Lung microvascular endothelial cell (primary cell): ENCODE measurements around the gene GALNTL6. TPM values are rescaled to one million over a fixed set of nuclear protein-coding genes. Genes with fewer than 3 reads are reported as not detected.
"Not testable (repeated sequence)": the region's sequence is repeated elsewhere in the genome, so short reads cannot be mapped to it uniquely, and the experiment has no call there.

Experiments used
- DNase-seq, 2 donors: peaks; one replicate each; pipeline versions ENCODE4 v3.0.0 to v3.0.0-alpha.2; 2010; ENCODE audit warnings: low read depth in 2 of 2
- total RNA-seq: library from RNA; depleted of rRNA; stranded (reverse); fragments of >200 nt; gene quantifications from 2 replicates; pipeline ENCODE4 v1.2.1, GENCODE V29; 2014

Gene GALNTL6
- total RNA-seq, 1 donor from 2014 or later: not detected

DNA sequence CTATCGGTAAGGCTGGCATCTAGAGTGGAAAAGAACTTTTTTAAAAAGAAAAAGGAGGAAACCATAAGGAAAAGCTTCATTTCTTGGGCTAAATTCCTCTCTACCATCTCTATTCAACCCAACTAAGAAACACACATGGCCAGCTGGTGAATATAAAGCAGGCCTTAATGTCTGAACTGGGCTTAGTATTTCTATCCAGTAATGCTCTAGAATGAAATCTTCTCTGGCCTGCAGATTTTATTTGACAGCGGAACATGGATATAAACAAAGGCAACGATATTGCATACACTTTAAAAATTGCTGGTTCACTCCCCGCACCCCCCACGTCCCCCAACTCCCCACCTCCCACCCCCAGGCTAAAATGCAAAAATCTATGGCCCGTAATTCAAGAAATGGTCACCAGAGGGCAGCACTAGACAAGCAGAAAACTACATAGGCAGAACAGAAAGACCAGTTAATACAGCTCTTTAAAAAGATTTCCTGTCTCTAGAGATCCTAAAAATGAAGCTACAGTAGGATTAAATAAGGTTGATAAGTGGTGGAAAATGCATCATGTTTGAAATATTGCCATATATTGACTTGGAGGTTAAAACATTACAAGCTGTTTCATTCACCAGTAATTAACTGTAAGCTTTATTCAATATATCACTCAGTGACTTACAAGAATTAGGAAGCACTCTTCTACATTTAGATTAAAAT lies 1200.2 kb downstream of the GALNTL6 start:
- peak; percentile 56 to 59 for DNase-seq

- peak in 1 of 2 donors; percentile 85 for DNase-seq
Observed at GRCh38 chr4:173014113-173014558, 1200.9 kb downstream of the GALNTL6 start.

GRCh38 chr4:173014836-173015235 lies 1201.6 kb downstream of the GALNTL6 start:
- DNase-seq: no peak

- no peak for DNase-seq
Observed at GRCh38 chr4:173017802-173018201, 1204.6 kb downstream of the GALNTL6 start.

GRCh38 chr4:173018446-173018845 lies 1205.2 kb downstream of the GALNTL6 start:
- DNase-seq: no peak

GRCh38 chr4:173019664-173020063 lies 1206.5 kb downstream of the GALNTL6 start:
- no peak for DNase-seq

DNA sequence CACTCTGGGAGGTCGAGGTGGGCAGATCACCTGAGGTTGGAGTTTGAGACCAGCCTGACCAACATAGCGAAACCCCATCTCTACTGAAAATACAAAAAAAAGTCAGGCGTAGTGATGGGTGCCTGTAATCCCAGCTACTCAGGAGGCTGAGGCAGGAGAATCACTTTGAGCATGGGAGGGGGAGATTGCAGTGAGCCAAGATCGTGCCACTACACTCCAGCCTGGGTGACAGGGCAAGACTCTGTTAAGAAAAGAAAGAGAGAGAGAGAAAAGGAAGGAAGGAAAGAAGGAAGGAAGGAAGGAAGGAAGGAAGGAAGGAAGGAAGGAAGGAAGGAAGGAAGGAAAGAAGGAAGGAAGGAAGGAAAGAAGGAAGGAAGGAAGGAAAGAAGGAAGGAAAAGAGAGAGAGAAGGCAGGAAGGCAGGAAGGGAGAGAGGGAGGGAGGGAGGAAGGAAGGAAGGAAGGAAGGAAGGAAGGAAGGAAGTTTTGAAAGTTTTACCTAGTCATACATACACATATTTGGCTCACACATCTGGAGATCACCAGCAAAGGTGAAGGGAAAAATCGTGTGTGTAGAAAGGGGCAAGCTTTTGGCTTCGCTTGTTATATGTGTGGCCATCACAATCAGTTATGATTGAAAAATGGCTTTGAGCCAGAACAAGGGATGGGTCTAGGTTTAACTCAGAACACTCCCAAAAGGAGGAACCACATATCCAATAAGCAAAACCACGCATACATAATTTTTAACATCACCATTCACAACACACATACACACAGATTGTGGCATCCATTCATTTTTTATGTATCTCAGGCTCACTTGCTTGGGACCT lies 1208.8 kb downstream of the GALNTL6 start:
- DNase-seq: not testable (repeated sequence)

- no peak for DNase-seq
Observed at GRCh38 chr4:173024203-173024602, 1211.0 kb downstream of the GALNTL6 start.

DNA sequence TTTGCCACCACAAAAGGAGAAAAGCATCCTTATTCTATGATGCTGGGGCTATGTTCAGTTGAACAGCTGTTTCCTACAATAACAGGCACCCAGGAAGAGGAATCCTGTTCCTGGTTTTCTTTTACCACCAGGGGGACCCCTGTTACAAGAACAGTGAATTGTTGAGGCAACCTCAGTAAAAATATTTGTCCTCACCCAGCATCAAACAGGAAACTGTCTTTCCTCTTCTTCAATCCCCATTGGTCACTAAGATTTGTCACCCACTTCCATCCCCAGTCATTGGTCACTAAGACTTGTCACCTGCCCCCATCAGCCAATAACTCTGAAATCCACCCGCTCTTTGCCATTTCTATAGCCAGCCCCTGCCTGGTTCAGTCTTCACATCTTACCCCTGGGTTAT lies 1211.9 kb downstream of the GALNTL6 start:
- peak; percentile 21 to 61 for DNase-seq

DNA sequence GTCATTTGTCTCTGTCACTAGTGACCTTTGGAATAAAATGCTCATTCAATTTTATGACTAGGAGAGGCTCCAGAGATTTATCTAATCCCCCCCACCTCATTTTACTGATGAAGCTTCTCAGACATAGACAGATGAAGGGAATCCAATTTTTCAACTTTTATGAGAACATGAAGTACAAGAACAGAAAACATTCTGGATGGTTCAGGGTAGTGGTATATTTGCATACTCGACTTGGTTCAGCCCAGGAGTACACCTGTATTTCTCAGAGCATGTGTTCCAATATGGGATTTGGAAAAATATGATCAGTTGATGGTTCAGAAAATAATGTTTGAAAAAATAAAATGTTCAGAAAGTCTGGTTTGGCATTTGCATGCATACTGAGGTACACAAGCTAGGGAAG lies 1224.0 kb downstream of the GALNTL6 start:
- DNase-seq: no peak

DNA sequence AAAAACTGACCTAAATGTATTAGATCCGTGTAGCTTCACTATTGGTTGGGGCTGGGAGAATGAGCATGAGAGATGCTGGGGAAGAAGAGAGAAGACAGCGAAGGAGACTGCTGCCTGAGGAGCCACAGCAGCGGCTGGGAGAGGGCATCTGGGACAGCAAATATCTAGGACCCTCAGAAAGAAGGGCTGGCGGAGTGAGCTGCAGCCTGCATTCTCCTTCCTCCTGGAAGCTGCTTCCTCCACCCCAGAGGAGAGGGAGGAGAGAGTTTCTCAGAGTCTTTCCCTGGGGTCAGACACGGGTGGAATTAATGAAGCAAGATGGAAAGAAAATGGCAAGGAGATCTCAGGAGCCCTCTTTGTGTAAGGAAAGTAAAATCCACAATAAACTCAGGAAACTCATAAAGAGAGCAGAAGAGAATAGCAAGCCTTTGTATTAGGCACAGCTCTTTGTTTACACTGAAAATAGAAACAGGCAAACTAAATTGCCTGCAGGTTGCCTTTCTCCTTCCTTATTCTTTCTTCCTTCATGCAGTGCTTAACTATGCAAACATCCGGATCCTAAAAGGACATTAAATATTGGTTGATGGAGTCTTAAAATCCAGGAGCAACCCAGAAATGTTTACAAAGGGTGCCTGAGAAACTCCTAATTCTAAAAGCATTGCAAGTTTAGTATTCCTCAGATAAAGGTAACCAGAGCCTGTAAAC lies 1225.1 kb downstream of the GALNTL6 start:
- DNase-seq: no peak

GRCh38 chr4:173039617-173040577 lies 1226.7 kb downstream of the GALNTL6 start:
- peak in 1 of 2 donors; percentile 80 for DNase-seq

DNA sequence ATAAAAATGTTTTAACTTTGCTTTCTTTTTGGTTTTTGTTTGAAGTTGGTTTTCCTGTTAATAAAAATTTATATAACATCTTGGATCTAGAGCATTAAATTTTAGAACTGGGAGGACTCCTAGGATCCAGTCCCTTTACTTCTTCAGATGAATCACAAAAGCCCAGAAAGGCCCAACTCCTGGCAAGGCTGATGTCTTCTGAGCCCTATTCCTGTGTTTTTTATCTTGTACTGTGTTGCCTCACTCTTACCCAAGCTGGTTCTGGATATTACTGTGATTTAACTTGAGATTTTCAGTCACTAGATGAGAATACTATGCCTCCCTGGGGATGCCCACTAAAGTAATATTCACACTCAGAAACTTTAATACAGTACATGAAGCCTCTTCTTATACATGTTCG lies 1228.3 kb downstream of the GALNTL6 start:
- no peak for DNase-seq

DNA sequence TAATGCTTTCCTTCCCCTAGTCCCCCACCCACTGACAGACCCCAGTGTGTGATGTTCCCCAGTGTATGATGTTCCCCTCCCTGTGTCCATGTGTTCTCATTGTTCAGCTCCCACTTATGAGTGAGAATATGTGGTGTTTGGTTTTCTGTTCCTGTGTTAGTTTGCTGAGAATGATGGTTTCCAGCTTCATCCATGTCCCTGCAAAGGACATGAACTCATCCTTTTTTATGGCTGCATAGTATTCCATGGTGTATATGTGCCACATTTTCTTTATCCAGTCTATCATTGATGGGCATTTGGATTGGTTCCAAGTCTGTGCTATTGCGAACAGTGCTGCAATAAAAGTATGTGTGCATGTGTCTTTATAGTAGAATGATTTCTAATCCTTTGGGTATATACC lies 1228.9 kb downstream of the GALNTL6 start:
- not testable (repeated sequence) for DNase-seq

- DNase-seq: no peak
Observed at GRCh38 chr4:173044340-173044739, 1231.1 kb downstream of the GALNTL6 start.

DNA sequence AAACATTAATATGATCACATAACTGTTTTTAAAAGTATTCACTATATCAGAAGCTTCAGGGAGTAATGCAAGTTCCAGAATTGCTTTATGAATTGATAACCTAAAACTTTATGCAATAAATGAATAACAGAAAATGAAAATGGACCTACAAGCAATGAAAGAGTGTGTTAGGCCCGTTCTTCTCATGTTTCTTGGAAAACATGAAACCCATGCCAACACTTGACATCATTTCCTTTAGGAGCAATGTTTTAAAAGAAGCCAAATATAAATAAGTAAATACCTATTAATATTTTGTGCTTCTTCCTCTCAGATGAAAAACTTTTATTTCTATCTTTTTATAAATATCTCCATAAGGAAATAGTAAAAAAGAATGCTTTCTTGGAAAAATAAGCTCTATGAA lies 1232.4 kb downstream of the GALNTL6 start:
- DNase-seq: no peak

- no peak for DNase-seq
Observed at GRCh38 chr4:173046144-173046543, 1232.9 kb downstream of the GALNTL6 start.

- no peak for DNase-seq
Observed at GRCh38 chr4:173046818-173047217, 1233.6 kb downstream of the GALNTL6 start.

DNA sequence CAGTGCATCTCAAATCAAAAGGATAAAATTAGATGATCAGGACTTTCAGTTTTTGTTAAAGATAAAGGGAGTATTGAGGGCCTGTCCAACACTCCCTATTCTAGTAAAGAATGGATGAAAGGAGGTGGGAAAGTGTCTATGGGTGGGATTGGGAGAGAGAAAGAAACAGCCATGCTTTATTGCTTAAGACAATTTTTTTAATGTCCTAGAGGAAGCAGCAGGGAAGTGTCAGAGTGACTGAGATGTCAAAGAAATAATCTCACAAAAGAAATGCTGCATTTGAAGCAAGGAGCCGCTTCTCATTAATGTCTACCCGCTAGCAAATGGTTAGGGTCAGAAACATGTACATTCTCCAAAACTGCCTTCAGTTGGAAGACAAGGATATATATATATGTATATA lies 1238.0 kb downstream of the GALNTL6 start:
- DNase-seq: no peak

DNA sequence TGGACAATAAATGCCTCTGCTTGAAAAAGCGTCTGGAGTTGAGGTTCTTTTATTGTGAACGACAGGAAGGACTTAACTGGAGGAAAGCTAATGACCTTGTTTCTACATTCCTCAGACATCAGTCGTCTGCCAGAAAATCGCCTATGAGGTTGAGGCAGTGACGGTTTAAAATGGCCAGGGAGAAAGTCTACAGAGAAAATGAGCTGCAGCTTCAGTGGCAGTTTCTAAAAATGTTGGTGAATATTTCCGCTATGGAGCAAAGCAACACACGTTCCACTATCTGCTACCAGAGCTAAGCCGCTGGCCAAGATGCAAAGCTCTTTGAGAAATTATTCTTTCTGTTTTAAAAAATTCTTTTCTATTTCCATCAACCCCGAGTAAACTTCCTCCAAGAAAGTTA lies 1238.5 kb downstream of the GALNTL6 start:
- DNase-seq: peak in 1 of 2 donors; percentile 48

DNA sequence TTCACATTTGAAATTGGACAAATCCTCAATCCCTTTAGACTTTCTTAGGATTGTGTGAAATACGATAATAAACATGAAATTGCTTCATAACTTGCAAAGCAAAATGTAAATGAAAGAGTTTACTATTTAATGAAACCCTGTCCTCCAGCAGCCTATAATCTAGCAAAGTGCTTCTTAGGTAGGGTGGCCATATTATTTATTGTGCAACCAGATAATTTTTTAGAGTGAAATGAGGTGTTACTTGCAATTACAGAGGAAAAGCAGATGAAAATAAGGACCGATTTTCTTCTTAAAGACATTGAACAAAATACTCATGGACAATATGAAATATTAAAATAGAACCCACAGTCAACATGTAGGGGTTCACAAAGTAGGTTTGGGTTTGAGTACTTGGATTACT lies 1239.2 kb downstream of the GALNTL6 start:
- DNase-seq: no peak
